GM19452 (cell line): Measurements from ENCODE around the gene C1orf198.
"Not testable (repeated sequence)": the region's sequence is repeated elsewhere in the genome, so short reads cannot be mapped to it uniquely, and the experiment has no call there.

Source experiments
- ATAC-seq: cut with Tn5 transposase; IDR thresholded peaks from one replicate; pipeline ENCODE4 v1.9.1; 2021; ENCODE audit not compliant: unreplicated experiment

The C1orf198 gene

DNA sequence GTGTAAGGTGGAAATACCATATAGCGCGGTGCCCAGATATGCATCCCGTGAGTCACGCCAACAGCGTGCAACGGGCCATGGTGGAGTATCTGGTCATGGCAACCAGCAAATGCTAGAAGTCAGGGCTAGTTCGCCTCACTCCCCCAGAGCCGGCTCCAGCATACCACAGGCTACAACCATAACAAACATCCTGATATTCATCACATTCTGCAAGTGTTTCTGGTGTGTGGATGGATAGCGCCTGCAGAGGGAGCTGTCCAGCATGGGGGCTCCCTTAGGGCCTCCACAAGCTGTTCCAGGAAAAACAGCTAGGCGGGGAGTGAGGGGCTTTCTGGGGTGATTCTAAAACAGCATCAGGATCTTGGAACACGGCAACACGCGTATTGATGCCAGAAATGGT lies 6.8 kb downstream of the C1orf198 start:
- ATAC-seq, result no peak

DNA sequence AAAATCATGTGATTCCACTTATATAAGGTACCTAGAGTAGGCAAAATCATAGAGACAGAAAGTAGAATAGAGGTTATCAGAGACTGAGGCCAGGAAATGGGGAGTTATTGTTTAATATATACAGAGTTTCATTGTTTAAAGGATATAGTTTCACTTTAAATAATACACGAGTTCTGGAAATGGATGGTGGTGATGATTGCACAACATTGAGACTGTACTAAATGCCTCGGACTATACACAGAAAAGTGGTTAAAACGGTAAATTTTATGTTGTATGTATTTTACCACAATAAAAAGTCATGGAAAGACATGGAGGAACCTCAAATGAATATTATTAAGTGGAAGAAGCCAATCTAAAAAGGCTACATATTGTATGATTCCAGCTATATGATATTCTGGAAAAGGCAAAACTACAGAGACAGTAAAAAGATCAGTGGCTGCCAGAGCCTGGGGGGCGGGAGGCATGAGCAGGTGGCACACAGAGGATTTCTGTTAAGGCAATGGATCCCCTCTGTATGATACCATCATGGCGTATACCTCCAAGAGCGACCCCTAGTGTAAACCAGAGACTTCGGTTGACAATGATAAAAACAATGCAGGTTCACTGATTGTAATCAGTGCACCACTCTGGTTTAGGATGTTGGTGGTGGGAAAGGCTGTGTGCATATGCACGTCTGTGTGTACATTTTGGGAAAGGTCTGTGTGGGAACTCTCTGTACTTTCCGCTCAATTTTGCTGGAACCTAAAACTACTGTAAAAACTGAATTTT lies 7.5 kb downstream of the C1orf198 start:
- ATAC-seq, result no peak

DNA sequence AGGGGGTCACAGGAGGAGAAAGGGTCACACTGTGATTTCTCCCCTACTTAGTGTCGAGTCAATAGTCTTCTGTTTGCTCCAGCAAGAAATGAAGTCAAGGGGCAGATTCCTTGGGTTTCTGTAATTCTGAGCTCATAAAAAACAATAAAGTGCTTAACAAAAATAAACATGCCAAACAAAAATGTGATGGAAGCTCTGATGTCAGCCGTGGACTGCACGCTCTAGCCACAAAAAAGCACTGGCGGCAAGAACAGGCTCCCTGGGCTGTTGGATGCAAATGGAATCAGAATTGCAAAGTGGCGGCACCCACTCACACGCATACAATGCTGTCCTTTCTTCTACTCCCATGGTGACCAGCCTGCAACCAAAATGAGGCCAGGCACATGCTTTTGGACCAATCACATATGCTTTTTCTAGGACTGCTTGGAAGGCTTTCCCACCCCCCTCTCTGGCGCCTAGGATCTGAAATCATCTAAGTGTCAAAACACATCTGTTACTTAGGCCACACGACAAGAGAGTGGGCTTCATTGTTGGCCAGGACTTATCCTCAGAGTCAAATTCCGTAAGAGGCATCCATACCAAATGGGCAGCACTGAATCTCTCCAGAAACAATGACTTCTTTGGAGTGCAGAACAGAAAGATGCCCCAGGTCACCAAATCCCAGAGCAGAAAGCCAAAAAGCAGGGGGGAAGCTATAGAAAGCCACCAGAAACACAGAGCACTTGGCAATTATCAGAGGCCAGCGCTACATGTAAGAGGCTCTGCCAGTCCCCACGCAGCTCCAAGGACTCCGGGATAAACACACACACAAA lies 9.2 kb downstream of the C1orf198 start:
- ATAC-seq, result no peak

DNA sequence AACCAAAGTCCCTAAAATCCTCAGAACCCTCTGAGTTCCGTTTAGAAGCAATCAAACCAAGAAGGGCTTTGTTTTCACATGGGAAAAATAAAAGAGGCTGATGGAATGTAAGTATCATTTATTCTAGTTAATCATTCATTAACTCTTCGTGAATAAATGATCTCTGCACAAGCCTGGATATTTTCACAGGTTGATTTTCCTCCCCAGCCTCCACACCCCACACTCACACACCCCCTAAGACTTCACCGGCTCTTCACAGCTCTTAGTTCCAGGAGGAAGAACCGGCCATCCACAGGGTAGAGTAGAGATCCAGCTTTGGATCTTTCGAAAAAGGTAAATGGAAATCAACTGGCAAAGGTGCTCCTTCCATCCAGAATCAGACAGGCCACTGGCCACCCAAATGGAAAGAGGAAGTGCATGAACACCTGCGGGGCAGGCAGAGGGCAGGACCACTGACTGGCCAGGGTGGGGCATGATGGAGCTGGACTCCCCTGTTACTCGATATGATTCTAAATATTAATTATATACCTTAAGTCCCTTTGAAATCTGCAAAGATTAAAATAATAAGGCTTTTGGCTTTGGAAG lies 10.0 kb downstream of the C1orf198 start:
- no peak for ATAC-seq

DNA sequence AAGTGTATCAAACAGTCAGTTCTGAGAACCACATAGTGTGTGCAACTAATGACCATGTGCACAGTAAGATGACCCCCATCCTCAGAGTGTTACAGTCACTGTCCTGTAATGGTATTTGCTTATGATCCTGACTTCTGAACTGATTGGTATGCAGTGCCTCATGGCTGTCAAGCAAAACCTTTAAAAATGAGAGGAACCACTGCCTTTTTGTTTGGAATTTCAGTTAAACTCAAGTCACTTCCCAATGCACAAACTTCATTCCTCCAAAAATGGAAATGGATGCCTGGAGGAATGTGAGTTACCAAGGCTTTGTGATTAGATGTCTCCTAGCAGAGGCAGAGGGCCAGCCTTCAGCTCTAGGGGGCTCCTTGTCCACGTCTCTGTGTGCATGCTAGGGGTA lies 10.5 kb downstream of the C1orf198 start:
- no peak for ATAC-seq

DNA sequence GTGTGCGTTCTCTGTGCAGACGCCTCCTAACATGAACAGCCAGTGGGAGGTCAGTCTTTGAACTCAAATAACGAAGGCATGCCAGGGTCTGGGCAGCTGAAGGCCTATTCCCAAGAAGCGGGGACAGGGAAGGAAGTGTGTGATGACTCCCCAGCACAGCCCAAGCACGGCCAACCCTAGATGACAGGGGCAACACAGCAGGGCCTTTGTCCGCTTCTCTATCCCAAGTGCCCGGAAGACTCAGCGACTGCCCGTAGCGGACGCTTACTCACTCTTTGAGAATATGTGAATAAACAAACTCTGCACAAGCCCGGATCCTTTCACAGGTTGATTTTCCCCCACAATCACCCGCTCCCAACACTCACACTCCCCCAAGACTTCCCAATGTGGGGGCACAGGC lies 11.2 kb downstream of the C1orf198 start:
- ATAC-seq, result no peak

DNA sequence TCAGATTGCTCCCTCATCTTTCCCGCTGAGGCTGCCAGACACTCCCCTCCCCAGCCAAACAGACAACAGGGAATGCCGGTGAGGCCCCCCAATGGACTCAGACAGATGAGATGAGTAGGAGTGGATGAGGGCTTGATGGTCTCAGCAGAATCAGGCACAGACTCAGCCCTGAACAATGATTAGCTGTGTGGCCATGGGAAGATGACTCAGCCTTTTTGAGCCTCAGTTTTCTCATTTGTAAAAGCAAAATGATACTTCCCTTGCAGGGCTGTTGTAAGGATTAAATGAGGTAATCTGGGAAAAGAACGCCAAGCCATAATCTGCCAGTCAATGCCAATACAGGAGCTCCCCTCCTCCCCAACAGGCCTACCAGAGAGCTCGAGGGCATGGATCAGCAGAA lies 12.4 kb downstream of the C1orf198 start:
- no peak for ATAC-seq

DNA sequence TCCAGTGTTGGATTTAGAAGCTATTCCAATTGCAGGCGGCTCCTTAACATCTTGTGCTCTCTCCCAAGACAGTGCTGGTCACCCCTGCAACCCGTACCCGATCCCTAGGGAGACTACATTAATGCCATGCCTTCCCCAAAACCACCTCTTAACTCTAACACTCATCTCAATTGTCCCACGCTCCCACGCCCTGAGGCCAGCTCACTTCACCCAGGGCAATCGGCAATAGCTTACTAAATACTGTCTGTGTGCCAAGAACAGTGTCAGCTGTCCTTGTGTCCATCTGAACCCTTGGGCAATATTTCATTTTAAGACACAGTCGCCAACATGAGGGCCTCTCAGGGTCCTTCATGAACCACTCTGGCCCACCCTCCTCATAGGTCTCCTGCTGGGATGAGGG lies 13.9 kb downstream of the C1orf198 start:
- no peak for ATAC-seq

DNA sequence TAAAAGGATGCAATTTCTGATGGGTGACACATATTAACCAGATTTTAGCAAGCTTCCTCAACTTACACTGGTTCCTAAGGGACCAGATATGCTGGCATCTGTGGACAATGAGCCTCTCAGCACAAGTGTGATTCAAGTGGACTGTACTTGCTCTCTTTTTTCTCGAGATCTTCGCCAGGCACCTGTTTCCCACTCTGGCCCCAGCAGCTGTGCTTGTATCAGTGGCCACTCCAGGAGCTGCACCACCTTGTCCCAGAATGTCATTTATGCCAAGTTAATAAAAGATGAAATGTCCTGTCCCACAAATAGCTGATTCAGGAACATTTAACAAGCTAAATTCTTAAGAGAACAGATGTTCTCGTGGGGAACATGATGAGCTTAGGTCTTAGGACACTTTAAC lies 14.6 kb downstream of the C1orf198 start:
- no peak for ATAC-seq

DNA sequence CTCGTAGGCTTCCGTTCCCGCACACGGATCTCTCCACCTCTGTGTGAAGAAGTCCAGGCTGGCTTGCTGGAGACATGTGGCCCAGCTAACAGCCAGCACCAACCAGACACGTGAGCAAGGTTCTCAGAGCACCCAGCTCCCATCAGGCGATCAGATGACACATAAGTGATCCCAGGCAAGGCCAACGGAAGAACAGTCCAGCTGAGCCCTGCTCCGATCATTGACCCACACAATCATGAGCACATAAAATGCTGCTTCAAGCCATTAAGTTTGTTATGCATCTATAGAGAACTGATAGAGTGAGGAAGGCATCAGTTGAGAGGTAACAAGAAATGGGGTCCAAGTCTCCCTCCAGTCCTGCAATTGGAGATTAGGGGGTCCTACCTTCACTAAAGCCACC lies 15.4 kb downstream of the C1orf198 start:
- ATAC-seq, result no peak

DNA sequence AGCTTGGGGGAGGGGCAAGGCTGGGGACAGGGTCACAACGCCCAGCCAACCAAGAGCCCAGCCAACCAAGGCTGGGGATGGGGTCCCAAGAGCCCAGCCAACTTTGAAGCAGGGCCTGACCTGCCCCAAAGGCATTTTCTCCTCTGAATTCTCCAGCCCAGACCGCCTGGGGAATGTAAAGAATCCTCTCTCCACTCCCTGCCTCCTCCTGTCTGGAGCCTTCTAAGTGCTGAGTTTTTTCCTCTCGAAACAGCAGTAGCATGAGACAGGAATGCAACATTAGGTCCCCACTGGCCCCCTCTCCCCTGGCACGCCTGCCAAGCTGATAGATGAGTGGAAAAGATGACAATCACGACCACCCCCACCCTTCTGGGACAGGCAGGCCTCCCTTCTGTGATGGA lies 17.0 kb downstream of the C1orf198 start:
- no peak for ATAC-seq

DNA sequence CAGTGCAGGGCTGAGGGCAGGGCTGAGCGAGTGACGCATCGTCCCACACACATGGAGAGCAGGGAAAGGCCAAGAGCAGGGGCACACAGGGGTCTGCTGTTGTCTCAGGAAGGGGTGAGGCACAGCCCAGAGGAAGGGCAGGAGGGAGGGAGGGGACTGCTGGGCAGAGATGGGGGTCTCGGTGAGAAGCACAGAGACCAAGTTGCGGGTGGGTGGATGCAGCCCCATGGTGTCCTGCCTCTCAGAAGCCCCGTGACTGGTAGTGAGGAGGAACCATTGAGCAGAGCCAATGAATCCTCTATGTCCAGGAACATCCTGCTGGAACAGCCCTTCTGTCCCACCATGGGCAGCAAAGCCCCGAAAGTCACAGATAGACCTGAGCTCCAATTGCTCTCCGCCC lies 17.8 kb downstream of the C1orf198 start:
- ATAC-seq, result no peak

DNA sequence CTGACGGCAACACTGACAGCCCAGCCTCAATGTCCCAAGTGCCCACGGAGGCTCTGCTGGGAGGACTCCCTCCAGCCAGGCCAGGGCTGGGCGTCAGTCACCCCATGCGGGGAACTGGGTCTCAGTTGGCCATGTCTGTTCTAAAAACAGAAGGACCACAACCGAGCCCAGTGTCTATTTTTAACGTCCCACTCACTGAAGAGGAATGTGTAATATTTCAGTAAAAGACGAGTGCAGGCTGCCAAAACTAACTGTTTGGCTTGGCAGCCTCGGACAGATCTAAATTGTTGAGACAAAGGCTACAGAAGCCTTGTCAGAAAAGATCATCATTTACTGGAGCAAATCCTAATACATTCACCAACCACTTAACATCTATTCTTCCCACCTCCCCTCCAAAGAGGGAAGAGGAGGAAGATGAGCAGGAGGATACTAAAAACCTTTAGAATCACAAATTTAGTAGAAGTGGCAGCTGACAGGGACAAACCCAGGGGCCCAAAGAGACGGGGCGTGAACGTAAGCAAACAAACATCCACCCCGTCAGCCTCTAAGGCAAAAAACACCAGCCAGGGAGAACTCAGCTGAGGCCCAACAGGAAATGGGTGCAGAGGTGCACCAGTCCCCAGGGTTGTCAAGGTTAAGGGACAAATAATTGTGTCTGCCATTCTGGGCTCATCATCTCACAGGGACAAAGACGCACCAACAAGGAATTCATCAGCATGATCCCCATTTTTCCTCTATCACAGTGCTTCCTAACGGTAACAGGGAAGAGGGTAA lies 18.7 kb downstream of the C1orf198 start:
- no peak for ATAC-seq

DNA sequence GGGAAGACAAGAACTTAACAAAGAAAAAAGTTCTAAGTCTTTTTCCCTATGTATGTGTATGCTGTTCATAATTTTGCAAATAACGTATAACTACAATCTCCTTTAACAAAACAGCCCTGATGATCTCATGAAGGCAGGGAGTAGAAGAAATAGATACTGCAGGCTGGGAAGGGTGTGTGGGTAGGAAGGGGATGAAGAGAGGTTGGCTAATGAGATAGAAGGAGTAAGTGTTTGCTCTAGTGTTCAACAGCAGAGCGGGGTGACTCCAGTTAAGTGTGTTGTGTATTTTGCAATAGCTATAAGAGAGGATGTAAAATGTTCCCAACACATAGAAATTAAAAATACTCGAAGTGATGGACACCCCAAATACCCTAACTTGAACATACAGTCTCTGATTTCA lies 20.1 kb downstream of the C1orf198 start:
- no peak for ATAC-seq

DNA sequence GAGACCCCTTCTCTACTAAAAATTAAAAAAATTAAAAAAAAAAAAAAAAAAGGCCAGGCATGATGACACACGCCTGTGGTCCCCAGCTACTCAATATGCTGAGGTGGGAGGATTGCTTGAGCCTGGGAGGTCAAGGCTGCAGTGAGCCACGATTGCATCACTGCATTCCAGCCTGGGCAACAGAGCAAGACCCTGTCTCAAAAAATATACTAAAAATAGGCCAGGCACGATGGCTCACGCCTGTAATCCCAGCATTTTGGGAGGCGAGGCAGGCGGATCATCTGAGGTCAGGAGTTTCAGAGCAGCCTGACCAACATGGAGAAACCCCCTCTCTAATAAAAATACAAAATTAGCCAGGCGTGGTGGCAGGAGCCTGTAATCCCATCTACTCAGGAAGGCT lies 23.1 kb downstream of the C1orf198 start:
- ATAC-seq, result not testable (repeated sequence)

DNA sequence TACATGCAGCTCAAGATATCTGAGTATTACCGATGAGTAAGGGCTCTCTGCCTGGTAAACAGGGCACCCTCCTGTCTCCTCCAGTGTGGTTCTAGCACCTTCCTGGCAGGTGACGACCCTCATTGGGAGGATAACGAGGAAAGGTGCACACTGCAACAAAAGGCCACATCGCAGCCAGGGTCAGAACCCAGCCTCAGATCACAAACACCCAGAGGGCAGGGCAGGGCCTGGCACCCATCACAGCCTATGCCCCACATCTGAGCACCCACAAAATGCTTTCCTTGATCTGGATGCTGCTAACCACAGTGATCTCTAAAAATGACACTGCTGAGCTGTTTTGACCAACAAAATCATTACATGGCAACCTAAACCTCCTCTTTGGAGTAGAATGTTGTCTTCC lies 23.8 kb downstream of the C1orf198 start:
- ATAC-seq, result no peak

DNA sequence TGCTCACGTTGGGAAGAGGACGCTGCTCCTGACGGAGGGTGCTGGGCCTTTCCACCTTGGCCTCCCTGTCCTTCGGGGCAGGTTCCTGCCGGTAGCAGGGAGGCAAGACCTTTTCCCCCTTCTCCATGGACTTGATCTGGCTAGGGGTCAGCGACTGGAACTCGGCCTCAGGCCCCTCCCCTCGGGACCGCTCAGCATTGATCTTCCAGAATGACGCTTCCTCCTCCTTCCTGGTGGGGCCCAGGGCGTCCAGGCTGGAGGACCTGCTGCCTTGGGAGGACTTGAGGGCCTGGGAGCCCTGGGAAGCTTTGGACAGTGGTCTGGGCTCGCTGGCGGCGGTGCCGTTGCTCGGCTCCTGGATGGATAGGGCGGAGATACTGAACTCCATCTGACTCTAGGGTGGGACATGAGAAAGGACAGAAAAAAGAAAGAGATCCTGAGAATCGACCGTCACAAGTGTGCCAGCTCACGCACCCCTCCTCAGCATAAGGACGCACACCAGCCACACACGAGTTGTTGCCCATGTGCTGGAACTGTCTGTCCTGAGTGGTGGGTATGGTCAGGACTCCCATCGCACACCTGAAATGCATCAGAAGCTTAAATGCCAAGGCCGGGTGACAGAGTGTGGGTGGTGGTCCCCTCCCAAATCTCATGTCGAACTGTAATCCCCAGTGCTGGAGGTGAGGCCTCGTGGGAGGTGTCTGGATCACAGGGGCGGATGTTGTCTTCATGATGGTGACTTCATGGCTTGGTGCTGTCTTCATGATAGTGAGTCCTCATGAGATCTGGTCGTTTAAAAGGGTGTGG lies 24.6 kb downstream of the C1orf198 start:
- no peak for ATAC-seq

DNA sequence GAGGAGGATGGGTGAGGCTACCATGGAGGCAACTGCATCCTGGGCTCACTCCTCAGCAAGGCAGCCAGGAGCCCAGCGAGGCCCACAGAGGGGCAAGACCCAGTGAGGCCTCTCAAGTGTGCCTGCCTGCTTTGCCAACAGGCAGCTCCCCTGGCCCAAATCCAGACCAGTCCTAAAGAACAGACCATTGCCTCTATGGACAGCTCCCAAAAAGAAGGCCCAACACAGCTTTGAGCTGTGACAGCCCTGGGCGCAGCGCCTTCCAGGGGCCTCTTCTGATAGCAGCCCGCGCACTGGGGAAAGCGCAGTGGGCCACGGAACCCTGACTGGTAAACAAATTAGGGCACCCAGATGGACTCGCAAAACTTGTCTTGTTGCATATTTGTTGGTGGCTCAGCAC lies 25.5 kb downstream of the C1orf198 start:
- ATAC-seq, result no peak

DNA sequence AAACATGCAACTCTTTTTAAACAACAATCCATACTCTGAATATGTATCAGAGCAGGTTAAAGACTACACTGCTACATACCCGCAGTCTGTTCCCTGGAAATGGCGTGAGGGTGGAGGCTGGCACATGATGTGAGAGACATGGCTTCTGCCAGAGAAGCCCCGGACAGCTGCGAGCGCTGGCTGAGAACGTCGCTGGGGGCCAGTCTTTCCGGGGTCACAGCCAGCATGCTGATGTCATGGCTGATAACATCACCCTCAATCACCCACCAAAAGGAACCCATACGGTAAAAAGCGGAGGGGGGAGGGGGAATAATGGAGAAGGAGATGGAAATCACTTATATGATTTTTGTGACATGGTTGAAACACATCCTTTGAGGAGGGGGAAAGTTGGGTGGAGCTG lies 29.1 kb downstream of the C1orf198 start:
- no peak for ATAC-seq

DNA sequence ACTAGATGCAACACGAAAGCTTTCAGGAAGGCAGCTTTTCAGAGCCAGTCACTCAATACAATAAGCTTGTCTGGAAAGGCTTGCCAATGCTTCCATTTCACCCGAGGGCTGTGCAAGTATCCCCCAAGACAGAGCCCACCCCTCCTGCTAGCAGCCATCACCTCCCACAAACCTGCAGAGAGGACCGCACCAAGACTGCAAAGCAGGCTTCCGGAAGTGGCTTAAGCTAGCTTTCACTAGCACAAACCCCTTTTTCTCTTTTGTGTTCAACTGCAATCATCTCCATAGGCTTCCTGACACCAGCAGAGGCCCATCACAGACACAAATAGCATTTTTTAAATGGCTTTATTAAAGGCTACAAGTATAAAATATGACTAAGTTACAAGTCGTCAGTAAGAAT lies 31.5 kb downstream of the C1orf198 start:
- ATAC-seq, result no peak

DNA sequence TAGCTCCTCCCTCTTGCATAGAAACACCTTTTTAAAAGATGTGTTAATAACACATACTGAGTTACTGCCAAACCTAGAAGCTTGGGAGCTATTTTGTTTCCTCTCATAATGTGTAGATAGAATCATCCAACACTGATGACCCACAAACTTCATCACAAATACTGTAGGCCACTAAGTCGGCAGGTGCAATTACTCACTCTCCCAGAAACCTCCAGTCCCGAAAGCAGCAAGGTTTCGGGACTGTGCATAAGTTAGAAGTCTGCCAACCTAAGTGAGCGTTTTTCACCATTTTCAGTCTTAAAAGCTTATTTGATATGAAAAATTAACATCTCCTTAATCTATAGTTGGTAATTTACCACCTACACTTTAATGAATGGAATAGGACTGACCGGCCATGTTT lies 32.0 kb downstream of the C1orf198 start:
- ATAC-seq, result no peak
